Fibroblast of skin of back (primary cell): ENCODE results near the gene GTF3C1. TPM values are rescaled to one million over a fixed set of nuclear protein-coding genes. Genes with fewer than 3 reads are reported as not detected.
"Not testable (repeated sequence)": the region's sequence is repeated elsewhere in the genome, so short reads cannot be mapped to it uniquely, and the experiment has no call there.

ENCODE experiments used
- DNase-seq: peaks from one replicate; pipeline ENCODE4 v3.0.0-alpha.2; 2013
- polyA plus RNA-seq, 2 experiments: library from polyadenylated mRNA; unstranded; fragments of 120-200 nt; gene quantifications; one replicate each; pipeline ENCODE4 v1.2.1, GENCODE V29; 2013; ENCODE audit not compliant: insufficient read length in 2 of 2

GTF3C1 gene, protein sequence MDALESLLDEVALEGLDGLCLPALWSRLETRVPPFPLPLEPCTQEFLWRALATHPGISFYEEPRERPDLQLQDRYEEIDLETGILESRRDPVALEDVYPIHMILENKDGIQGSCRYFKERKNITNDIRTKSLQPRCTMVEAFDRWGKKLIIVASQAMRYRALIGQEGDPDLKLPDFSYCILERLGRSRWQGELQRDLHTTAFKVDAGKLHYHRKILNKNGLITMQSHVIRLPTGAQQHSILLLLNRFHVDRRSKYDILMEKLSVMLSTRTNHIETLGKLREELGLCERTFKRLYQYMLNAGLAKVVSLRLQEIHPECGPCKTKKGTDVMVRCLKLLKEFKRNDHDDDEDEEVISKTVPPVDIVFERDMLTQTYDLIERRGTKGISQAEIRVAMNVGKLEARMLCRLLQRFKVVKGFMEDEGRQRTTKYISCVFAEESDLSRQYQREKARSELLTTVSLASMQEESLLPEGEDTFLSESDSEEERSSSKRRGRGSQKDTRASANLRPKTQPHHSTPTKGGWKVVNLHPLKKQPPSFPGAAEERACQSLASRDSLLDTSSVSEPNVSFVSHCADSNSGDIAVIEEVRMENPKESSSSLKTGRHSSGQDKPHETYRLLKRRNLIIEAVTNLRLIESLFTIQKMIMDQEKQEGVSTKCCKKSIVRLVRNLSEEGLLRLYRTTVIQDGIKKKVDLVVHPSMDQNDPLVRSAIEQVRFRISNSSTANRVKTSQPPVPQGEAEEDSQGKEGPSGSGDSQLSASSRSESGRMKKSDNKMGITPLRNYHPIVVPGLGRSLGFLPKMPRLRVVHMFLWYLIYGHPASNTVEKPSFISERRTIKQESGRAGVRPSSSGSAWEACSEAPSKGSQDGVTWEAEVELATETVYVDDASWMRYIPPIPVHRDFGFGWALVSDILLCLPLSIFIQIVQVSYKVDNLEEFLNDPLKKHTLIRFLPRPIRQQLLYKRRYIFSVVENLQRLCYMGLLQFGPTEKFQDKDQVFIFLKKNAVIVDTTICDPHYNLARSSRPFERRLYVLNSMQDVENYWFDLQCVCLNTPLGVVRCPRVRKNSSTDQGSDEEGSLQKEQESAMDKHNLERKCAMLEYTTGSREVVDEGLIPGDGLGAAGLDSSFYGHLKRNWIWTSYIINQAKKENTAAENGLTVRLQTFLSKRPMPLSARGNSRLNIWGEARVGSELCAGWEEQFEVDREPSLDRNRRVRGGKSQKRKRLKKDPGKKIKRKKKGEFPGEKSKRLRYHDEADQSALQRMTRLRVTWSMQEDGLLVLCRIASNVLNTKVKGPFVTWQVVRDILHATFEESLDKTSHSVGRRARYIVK (N-terminal part only)
- polyA plus RNA-seq (2013, experiment 1 of 2; ENCODE audit: insufficient read length), result 65.3 TPM
- polyA plus RNA-seq (2013, experiment 2 of 2; ENCODE audit: insufficient read length), result 46.1 TPM

DNA sequence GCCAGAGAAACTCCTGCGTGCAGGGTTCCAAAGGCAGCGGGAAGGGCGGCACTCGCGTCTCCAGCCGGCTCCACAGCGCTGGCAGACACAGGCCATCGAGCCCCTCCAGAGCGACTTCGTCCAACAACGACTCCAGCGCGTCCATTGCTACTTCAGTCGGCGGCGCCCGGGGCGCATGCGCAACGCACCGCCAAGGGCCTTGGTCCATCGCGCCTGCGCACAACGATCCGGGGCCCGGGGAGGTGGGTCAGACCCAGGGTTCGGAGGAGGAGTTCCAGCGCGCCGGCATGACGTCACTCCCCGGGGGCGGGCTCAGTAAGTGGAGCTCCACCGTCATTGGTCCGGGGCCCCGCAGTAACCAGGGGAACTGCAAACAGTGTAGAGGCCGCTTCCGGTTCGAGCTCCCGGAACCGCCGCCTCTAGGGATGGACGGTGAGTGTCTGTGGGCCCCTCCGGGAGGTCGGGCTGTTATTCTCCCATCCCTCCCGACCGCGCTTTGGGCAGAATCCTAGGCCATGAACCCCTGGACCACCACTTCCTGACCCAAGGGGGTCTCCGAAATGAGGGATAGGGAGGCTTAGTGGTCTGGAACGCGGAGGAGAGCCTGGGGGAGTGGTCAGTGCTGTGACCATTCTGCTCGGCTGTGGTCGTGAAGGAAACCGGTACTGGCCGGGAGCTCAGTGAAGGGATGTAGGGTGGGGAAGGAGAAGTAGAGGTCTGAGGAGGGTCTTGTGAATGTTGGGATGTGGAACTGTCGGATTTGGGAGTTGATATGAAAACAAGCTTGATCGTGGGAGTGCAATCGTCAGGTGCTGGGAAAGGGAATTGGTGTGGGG, at the start of gene GTF3C1, which contains the start of gene KATNIP:
Gene GTF3C1 (minus strand): TSS at position 168 of the 836 bp plus-strand sequence. CDS start 23 bp downstream, at position 145.
Gene KATNIP (plus strand): TSS at position 399 of the 836 bp plus-strand sequence. CDS start 27 bp downstream, at position 426.
- DNase-seq, result peak; percentile 97

DNA sequence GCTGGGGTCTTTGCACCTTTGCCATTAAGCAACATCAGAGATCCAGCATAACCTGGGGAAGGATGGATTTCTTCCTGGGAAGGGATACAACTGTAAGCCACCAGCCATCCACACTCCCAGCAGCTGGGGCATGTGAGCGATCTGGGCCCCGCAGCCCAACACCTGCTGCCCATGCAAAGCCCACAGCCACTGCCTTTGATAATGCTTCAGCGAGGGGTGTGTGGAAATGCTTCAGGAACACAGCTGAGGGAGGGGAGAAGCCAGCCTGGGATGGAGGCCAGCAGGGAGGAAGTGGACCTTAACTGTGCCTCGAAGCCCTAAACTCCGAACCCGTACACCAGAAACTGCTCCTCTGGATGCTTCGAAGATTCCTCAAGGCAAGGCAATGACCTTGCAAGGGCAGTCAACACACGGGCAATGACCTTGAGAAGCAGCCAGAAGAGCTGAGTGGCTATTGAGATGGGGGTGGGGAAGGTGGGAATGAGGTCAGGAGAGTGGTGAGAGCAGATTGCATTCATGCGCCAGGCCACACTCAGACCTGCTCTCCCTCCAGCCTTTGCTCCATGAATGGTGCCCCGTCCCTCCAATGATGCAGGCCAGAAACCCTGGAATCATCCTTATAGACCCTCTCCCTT, 49.3 kb upstream of the GTF3C1 start:
- no peak for DNase-seq

DNA sequence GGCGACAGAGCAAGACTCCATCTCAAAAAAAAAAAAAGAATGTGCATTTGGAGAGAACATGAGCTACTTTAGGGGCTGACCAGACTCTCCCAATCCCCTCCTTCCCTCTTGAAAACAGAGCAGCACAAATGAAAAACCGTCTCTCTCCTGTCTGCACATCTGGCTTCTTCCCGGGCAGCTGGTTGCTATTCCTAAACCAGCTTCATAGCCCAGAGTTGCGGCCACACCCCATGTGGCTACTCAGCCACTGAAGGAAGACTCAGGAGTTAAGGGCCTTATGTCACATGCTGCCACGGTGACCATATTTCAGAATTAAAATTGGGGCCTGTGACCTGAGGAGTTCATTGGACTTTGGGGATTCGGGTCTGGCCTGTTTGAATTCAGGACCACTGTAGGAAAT, 48.5 kb upstream of the GTF3C1 start:
- DNase-seq, result no peak

GRCh38 chr16:27597361-27597760, 47.6 kb upstream of the GTF3C1 start:
- no peak for DNase-seq

- DNase-seq, result no peak
These were observed 46.7 kb upstream of the GTF3C1 start for GRCh38 chr16:27596411-27596810.

GRCh38 chr16:27595993-27596392, 46.3 kb upstream of the GTF3C1 start:
- DNase-seq, result no peak

- no peak for DNase-seq
These were observed 45.8 kb upstream of the GTF3C1 start for GRCh38 chr16:27595475-27595874.

DNA sequence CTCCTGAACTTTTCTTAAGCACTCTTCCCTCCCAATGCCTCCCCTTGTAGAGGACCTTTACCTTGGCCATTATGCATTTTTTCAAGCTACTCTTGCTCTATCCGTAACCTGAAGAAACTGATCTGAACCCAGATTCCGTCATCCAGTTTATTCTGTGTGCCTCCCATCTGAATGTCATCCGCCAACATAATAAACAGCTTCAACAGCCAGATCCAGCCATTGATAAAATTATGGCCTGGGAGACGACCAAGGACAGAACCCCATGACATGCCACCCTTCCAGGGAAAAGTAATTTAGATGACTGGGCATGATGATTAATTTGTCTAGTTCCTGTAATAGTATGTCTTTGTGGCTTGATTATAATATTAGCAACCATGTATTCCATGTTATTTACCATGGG, 42.1 kb upstream of the GTF3C1 start:
- no peak for DNase-seq

- no peak for DNase-seq
These were observed 38.3 kb upstream of the GTF3C1 start for GRCh38 chr16:27588057-27588456.

DNA sequence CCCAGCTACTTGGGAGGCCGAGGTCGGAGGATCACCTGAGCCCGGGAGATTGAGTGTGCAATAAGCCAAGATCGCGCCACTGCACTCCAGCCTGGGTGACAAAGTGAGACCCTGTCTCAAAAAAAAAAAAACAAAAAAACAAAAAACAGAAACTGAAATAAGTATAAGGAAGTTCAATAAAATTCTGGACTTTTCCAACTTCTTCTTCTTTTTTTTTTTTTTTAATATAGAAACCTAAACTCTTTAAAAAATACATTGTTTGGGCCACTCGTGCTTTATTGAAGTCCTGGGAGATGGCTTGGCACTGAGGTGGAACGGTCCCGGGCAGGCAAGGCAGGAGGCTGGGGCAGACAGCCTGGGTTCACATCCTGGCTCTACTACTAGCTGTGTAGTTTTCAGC, 37.0 kb upstream of the GTF3C1 start:
- DNase-seq, result no peak

DNA sequence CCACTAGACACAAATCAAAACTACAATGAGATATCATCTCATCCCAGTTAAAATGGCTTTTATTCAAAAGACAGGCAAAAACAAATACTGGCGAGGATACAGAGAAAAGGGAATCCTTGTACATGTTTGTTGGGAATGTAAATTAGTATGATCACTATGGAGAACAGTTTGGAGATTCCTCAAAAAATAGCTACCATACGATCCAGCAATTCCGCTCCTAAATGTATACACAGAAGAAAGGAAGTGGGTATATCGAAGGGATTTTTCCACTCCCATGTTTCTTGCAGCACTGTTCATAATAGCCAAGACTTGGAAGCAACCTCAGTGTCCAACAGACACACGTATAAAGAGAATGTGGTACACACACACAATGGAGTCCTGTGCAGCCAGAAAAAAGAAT, 35.5 kb upstream of the GTF3C1 start:
- DNase-seq, result no peak

- no peak for DNase-seq
These were observed 33.9 kb upstream of the GTF3C1 start for GRCh38 chr16:27583634-27584033.

GRCh38 chr16:27582883-27583282, 33.2 kb upstream of the GTF3C1 start:
- no peak for DNase-seq

DNA sequence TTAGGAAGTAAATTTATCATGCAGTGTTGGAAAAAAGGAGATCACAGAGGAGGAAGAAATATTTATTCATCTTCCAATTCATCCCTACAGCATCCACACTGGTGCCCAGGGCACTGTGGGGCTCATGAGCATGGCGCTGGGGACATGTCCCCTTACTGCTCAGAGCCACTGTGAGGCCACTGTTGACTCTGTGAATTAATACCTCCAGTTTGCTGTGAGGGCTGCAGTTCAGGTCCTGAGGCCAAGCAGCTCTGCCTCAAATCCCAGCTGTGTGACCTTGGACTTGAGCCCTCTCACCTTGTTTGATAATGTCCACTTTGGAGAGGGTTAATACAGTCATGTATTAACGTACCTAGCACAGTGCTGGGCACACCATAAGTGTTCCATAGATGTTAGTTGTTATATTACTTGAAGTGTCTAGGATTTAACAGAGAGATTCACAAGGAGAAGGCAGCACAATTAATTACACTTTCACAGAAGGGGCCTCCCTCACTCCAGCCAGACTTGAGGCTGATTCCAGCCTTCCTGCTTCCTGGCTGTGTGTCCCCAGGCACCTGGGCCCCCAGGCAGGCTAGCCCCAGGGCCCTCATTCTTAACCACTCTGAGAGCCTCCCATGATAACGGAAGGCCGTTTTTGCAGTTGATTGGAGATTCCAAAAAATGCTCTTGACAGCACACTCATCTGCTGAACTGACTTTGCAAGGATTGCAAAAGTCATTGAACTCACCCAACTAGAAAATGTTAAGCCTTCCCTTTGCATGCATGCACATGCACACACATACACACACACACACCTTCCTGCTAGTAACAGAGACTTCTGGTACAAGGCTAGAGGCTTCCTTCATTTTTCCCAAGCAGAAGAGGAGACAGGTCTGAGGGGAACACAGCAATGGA, 29.6 kb upstream of the GTF3C1 start:
- DNase-seq, result no peak

- DNase-seq, result no peak
These were observed 27.0 kb upstream of the GTF3C1 start for GRCh38 chr16:27576729-27577128.

GRCh38 chr16:27572711-27573110, 23.0 kb upstream of the GTF3C1 start:
- DNase-seq, result no peak

DNA sequence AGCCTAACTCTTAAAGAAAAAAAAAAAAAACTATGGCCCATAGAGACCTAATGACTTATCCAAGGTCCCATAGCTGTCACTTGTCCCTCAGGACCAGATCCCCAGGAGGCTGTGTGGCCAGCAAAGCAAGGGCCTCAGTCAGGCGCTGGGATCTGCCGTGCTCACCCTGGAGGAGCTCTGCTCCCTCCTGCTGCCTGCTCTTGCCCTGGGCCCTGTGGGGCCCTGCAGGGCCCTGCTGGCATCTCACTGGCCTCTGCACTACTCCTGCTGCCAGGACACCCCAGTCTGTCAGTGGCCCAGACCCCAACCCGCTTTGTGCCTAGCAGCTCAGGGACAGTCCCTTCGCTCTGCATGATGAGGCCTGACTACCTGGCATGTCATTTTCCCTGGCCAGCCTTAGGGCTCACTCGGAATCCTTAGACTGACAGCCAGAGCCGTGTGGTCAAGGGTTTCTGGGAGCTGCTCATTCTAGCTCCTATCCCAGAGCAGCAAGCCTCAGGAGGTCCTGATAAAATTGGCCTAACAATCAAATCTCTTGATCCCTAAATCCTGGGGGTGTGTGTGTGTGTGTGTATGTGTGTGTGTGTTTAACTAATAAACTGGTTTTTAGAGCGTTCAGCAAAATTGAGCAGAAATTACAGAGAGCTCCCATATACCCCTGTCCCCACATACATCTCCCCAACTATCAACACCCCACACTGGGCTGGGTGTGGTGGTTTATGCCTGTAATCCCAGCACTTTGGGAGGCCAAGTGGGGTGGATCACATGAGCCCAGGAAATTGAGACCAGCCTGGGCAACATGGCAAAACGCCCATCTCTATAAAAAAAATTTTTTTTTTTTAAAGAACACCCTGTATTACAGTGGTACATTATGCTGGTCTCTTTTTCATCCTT, 22.0 kb upstream of the GTF3C1 start:
- DNase-seq, result no peak

- DNase-seq, result not testable (repeated sequence)
These were observed 21.3 kb upstream of the GTF3C1 start for GRCh38 chr16:27570986-27571385.

GRCh38 chr16:27568077-27568476, 18.4 kb upstream of the GTF3C1 start:
- peak; percentile 16 for DNase-seq
